HL-60 (cell line): ENCODE results near the gene PRRX2.

ENCODE experiments used
- CTCF ChIP-seq: IDR thresholded peaks from one replicate; pipeline ENCODE4 v1.5.1; 2011; ENCODE audit warnings: low read length, control low read depth, inconsistent platforms; ENCODE audit not compliant: insufficient read depth
- POLR2AphosphoS5 ChIP-seq: IDR thresholded peaks from 2 replicates; pipeline ENCODE4 v1.6.1; 2012; ENCODE audit warnings: low read depth
- SPI1 ChIP-seq: IDR thresholded peaks from 2 replicates; pipeline ENCODE4 v1.6.1; 2012; ENCODE audit warnings: low read depth, mild to moderate bottlenecking, borderline replicate concordance

- TF ChIP-seq SPI1 (no peak), CTCF (no peak), POLR2AphosphoS5 (peak; percentile 33; the same call in 1 of the 2 replicates)
These were observed 38.7 kb upstream of the PRRX2 start for GRCh38 chr9:129626625-129627284.
